ENCODE results near the gene S100B. TPM values are rescaled to one million over a fixed set of nuclear protein-coding genes. Genes with fewer than 3 reads are reported as not detected.
A peak's percentile ranks its signal among the peaks of the same experiment; 100 is the strongest.

The S100B gene
- total RNA-seq, 4 donors from 2014 or later, result 10.6 to 37.2 (median 23.2) TPM

GRCh38 chr21:46600978-46601377, 3.9 kb downstream of the S100B start:
- Histone ChIP-seq H3K27me3 (no peaks in the 10 kb centered on the region), H3K9me3 (no peaks in the 10 kb centered on the region), H3K4me1 (peaks cover 0 to 12% (median 0%) of the 10 kb centered on the region in 4 donors), H3K4me3 (no peak overlapping the region), H3K36me3 (no peaks in the 10 kb centered on the region), H3K27ac (no peak overlapping the region)
- TF ChIP-seq POLR2A (IDR thresholded peaks at IDR 0.05), result no peak
- no peak for TF ChIP-seq POLR2AphosphoS5 (IDR thresholded peaks at IDR 0.05)
- TF ChIP-seq EP300 (IDR thresholded peaks at IDR 0.05; ENCODE audit: low read depth), result no peak
- TF ChIP-seq CTCF (IDR thresholded peaks at IDR 0.05), result no peak
- in situ Hi-C loops (cut with MboI; ENCODE audit: low pct_ligation_motif_present in 1 of 4, low pct_unique_long_range_greater_than_20kb in 1 of 4, low sequenced_read_pairs in 3 of 4) (no loop called here), intact Hi-C loops (cut with DNase I; ENCODE audit: low total_unique reads) (no loop called here)
- 66% methylated on average over 9 of the region's 9 CpGs; no CpG with 5 or more reads in 1 of the 2 donors for WGBS, 2 donors (ENCODE audit: low coverage in 1 of 2)
- no peak for DNase-seq

GRCh38 chr21:46600305-46600704, 4.6 kb downstream of the S100B start:
- Histone ChIP-seq H3K27me3 (no peaks in the 10 kb centered on the region), H3K4me1 (peaks cover 0 to 10% (median 0%) of the 10 kb centered on the region in 4 donors), H3K27ac (no peak overlapping the region), H3K9me3 (no peaks in the 10 kb centered on the region), H3K36me3 (no peaks in the 10 kb centered on the region), H3K4me3 (no peak overlapping the region)
- in situ Hi-C loops (cut with MboI; ENCODE audit: low pct_ligation_motif_present in 1 of 4, low pct_unique_long_range_greater_than_20kb in 1 of 4, low sequenced_read_pairs in 3 of 4), result no loop called here
- 64 to 68% methylated on average over 2 to 5 of the region's 5 CpGs for WGBS, 2 donors (ENCODE audit: low coverage in 1 of 2)
- intact Hi-C loops (cut with DNase I; ENCODE audit: low total_unique reads), result no loop called here
- no peak for DNase-seq
- TF ChIP-seq POLR2A (IDR thresholded peaks at IDR 0.05) (no peak), POLR2AphosphoS5 (IDR thresholded peaks at IDR 0.05) (no peak), EP300 (IDR thresholded peaks at IDR 0.05; ENCODE audit: low read depth) (no peak), CTCF (IDR thresholded peaks at IDR 0.05) (no peak)

GRCh38 chr21:46598581-46599572, 6.0 kb downstream of the S100B start:
- TF ChIP-seq POLR2AphosphoS5 (IDR thresholded peaks at IDR 0.05) (peak in 1 of 3 donors; percentile 20), EP300 (IDR thresholded peaks at IDR 0.05; ENCODE audit: low read depth) (no peak)
- Histone ChIP-seq H3K4me1 (peaks cover 0 to 9% (median 0%) of the 10 kb centered on the region in 4 donors), H3K36me3 (no peaks in the 10 kb centered on the region), H3K27me3 (no peaks in the 10 kb centered on the region), H3K9me3 (peaks cover 0 to 2% of the 10 kb centered on the region in 2 donors), H3K4me3 (no peak overlapping the region), H3K27ac (no peak overlapping the region)
- WGBS, 2 donors (ENCODE audit: low coverage in 1 of 2), result 44 to 87% methylated on average over 9 to 38 of the region's 38 CpGs
- intact Hi-C loops (cut with DNase I; ENCODE audit: low total_unique reads), result no loop called here
- DNase-seq, result no peak
- in situ Hi-C loops (cut with MboI; ENCODE audit: low pct_ligation_motif_present in 1 of 4, low pct_unique_long_range_greater_than_20kb in 1 of 4, low sequenced_read_pairs in 3 of 4), result no loop called here

GRCh38 chr21:46597896-46598343, 7.0 kb downstream of the S100B start:
- intact Hi-C loops (cut with DNase I; ENCODE audit: low total_unique reads), result no loop called here
- TF ChIP-seq POLR2AphosphoS5 (IDR thresholded peaks at IDR 0.05) (no peak), EP300 (IDR thresholded peaks at IDR 0.05; ENCODE audit: low read depth) (no peak), CTCF (IDR thresholded peaks at IDR 0.05) (no peak), POLR2A (IDR thresholded peaks at IDR 0.05) (no peak)
- in situ Hi-C loops (cut with MboI; ENCODE audit: low pct_ligation_motif_present in 1 of 4, low pct_unique_long_range_greater_than_20kb in 1 of 4, low sequenced_read_pairs in 3 of 4), result no loop called here
- DNase-seq, result no peak
- 94% methylated on average over 20 of the region's 20 CpGs; no CpG with 5 or more reads in 1 of the 2 donors for WGBS, 2 donors (ENCODE audit: low coverage in 1 of 2)
- Histone ChIP-seq H3K27ac (no peak overlapping the region), H3K4me3 (no peak overlapping the region), H3K9me3 (peaks cover 0 to 2% of the 10 kb centered on the region in 2 donors), H3K4me1 (peaks cover 0 to 7% (median 0%) of the 10 kb centered on the region in 4 donors), H3K36me3 (no peaks in the 10 kb centered on the region), H3K27me3 (no peaks in the 10 kb centered on the region)

Data from transverse colon (tissue), 4 donors.